ENCODE data around the gene HELB.

Gene HELB

GRCh38 chr12:66301944-66302826 lies at the start of gene HELB:
TSS of gene HELB (plus strand) at chr12:66302493. CDS start at chr12:66302604, 111 bp downstream.
- peak; percentile 91 to 96 (median 94) for DNase-seq

GRCh38 chr12:66252771-66253170 lies 49.5 kb upstream of the HELB start:
- DNase-seq, result no peak

GRCh38 chr12:66255737-66256136 lies 46.6 kb upstream of the HELB start:
- no peak for DNase-seq

GRCh38 chr12:66258011-66258410 lies 44.3 kb upstream of the HELB start:
- DNase-seq, result no peak

- no peak for DNase-seq
Measured at GRCh38 chr12:66262737-66263136, 39.6 kb upstream of the HELB start.

- DNase-seq, result no peak
Measured at GRCh38 chr12:66268562-66268961, 33.7 kb upstream of the HELB start.

GRCh38 chr12:66269142-66269541 lies 33.2 kb upstream of the HELB start:
- DNase-seq, result no peak

GRCh38 chr12:66269757-66270383 lies 32.4 kb upstream of the HELB start:
- DNase-seq, result no peak

- no peak for DNase-seq
Measured at GRCh38 chr12:66270613-66271012, 31.7 kb upstream of the HELB start.

- DNase-seq, result no peak
Measured at GRCh38 chr12:66272650-66273049, 29.6 kb upstream of the HELB start.

GRCh38 chr12:66273147-66273546 lies 29.1 kb upstream of the HELB start:
- no peak for DNase-seq

GRCh38 chr12:66275040-66275439 lies 27.3 kb upstream of the HELB start:
- DNase-seq, result no peak

GRCh38 chr12:66279123-66279712 lies 23.1 kb upstream of the HELB start:
- peak in 1 of 4 experiments; percentile 8 for DNase-seq

GRCh38 chr12:66280561-66280960 lies 21.7 kb upstream of the HELB start:
- no peak for DNase-seq

GRCh38 chr12:66282244-66282643 lies 20.0 kb upstream of the HELB start:
- DNase-seq, result no peak

GRCh38 chr12:66287275-66287674 lies 15.0 kb upstream of the HELB start:
- DNase-seq, result no peak

GRCh38 chr12:66288121-66288520 lies 14.2 kb upstream of the HELB start:
- peak in 2 of 4 experiments; percentile 26 to 35 for DNase-seq

GRCh38 chr12:66289485-66289884 lies 12.8 kb upstream of the HELB start:
- no peak for DNase-seq

- no peak for DNase-seq
Measured at GRCh38 chr12:66290716-66291200, 11.5 kb upstream of the HELB start.

GRCh38 chr12:66296176-66296683 lies 6.1 kb upstream of the HELB start:
- no peak for DNase-seq

GRCh38 chr12:66297080-66297479 lies 5.2 kb upstream of the HELB start:
- DNase-seq, result no peak

GRCh38 chr12:66297923-66298322 lies 4.4 kb upstream of the HELB start:
- no peak for DNase-seq

GRCh38 chr12:66302827-66303169 lies 505 bp downstream of the HELB start:
- DNase-seq, result no peak

Measured in activated CD4-positive, CD25-positive, alpha-beta regulatory T cell (primary cell).